Smooth muscle cell (in vitro differentiated cells): Measurements from ENCODE around the gene ASNSD1. TPM values are rescaled to one million over a fixed set of nuclear protein-coding genes. Genes with fewer than 3 reads are reported as not detected.
"Not testable (repeated sequence)": the region's sequence is repeated elsewhere in the genome, so short reads cannot be mapped to it uniquely, and the experiment has no call there.

Source experiments
- DNase-seq: peaks from one replicate; lab custom pipeline; 2025; ENCODE audit not compliant: unreplicated experiment; lab: John Stamatoyannopoulos, UW
- H2AFZ ChIP-seq: fragments of 200-600 bp; sonication (generic); 2 replicates; pipeline ENCODE4 v1.6.0; 2016; ENCODE audit warnings: antibody characterized with exemption, low read depth, mild to moderate bottlenecking
- H3F3A ChIP-seq: fragments of 200-600 bp; sonication (generic); 2 replicates; pipeline ENCODE4 v1.6.0; 2017; ENCODE audit warnings: antibody characterized with exemption, low read depth
- H3K27ac ChIP-seq: fragments of 200-600 bp; sonication (generic); 2 replicates; pipeline ENCODE4 v1.5.1; 2016; ENCODE audit warnings: low read depth, mild to moderate bottlenecking
- H3K27me3 ChIP-seq: fragments of 200-600 bp; sonication (generic); 2 replicates; pipeline ENCODE4 v1.6.1; 2016; ENCODE audit warnings: low read depth, mild to moderate bottlenecking
- H3K36me3 ChIP-seq: fragments of 200-600 bp; sonication (generic); 2 replicates; pipeline ENCODE4 v1.5.1; 2016; ENCODE audit warnings: low read depth
- H3K4me1 ChIP-seq: fragments of 200-600 bp; sonication (generic); 2 replicates; pipeline ENCODE4 v1.5.1; 2016; ENCODE audit warnings: low read depth
- H3K4me2 ChIP-seq: fragments of 200-600 bp; sonication (generic); 2 replicates; pipeline ENCODE4 v1.6.0; 2016; ENCODE audit warnings: mild to moderate bottlenecking
- H3K4me3 ChIP-seq: fragments of 200-600 bp; sonication (generic); 2 replicates; pipeline ENCODE4 v1.5.1; 2016; ENCODE audit warnings: mild to moderate bottlenecking
- H3K79me2 ChIP-seq: fragments of 200-600 bp; sonication (generic); 2 replicates; pipeline ENCODE4 v1.6.0; 2016; ENCODE audit warnings: low read depth, mild to moderate bottlenecking
- H3K9ac ChIP-seq: fragments of 200-600 bp; sonication (generic); 2 replicates; pipeline ENCODE4 v1.6.0; 2016; ENCODE audit warnings: low read depth
- H3K9me3 ChIP-seq: fragments of 200-600 bp; sonication (generic); replicated peaks from 2 replicates; pipeline ENCODE4 v1.5.1; 2016; ENCODE audit warnings: low read depth
- H4K20me1 ChIP-seq: fragments of 200-600 bp; sonication (generic); 2 replicates; pipeline ENCODE4 v1.6.0; 2016; ENCODE audit warnings: low read depth
- CTCF ChIP-seq: fragments of 200-600 bp; sonication (generic); IDR thresholded peaks from 2 replicates; pipeline ENCODE4 v1.5.1; 2017; ENCODE audit warnings: borderline replicate concordance, mild to moderate bottlenecking, antibody characterized with exemption; ENCODE audit not compliant: insufficient read depth, poor library complexity, severe bottlenecking
- WGBS: methylation state at CpG from one replicate; pipeline ENCODE4 v1.1.7; 2016; ENCODE audit warnings: low lambda C conversion rate; 5-methylcytosine and 5-hydroxymethylcytosine counted together
- polyA plus RNA-seq: library from polyadenylated mRNA; unstranded; fragments of >200 nt; fragmentation: Nextera tagmentation; extraction: Ambion mirVana; gene quantifications from 2 replicates; pipeline ENCODE4 v1.2.1, GENCODE V29; 2016
- total RNA-seq: library from RNA; depleted of rRNA; stranded (reverse); fragments of >200 nt; gene quantifications from 2 replicates; pipeline ENCODE4 v1.2.3, GENCODE V29; 2014

ASNSD1 gene
- total and polyA plus RNA-seq, 2 experiments from 2014 or later: 28.3 to 52.4 TPM

- WGBS: 86% methylated on average over 5 of the region's 5 CpGs
These were observed 48.4 kb downstream of the ASNSD1 start for GRCh38 chr2:189709501-189710221.

DNA sequence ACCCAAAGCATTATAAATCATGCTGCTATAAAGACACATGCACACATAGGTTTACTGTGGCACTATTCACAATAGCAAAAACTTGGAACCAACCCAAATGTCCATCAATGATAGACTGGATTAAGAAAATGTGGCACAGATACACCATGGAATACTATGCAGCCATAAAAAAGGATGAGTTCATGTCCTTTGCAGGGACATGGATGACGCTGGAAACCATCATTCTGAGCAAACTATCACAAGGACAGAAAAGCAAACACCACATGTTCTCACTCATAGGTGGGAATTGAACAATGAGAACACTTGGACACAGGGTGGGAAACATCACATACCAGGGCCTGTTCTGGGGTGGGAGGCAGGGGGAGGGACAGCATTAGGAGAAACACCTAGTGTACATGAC, 56.3 kb downstream of the ASNSD1 start:
- H3K36me3 ChIP-seq, H3K4me1 ChIP-seq, H3K27ac ChIP-seq, H3K9ac ChIP-seq, H3K4me2 ChIP-seq, H2AFZ ChIP-seq, H3K27me3 ChIP-seq, H3K4me3 ChIP-seq, DNase-seq, H4K20me1 ChIP-seq, H3K79me2 ChIP-seq, H3K9me3 ChIP-seq, H3F3A ChIP-seq: not testable (repeated sequence)
- WGBS: 90% methylated on average over 1 of the region's 1 CpG

More at GRCh38 chr2:189709501-189710221, 48.4 kb downstream of the ASNSD1 start:
- H3F3A ChIP-seq: no peaks in the 10 kb centered on the region
- H2AFZ ChIP-seq: no peak overlapping the region
- H3K27me3 ChIP-seq: no peaks in the 10 kb centered on the region
- H3K27ac ChIP-seq: no peak overlapping the region
- H4K20me1 ChIP-seq: no peaks in the 10 kb centered on the region
- no peak for TF ChIP-seq CTCF
- H3K4me3 ChIP-seq: no peak overlapping the region
- H3K4me1 ChIP-seq: no peaks in the 10 kb centered on the region
- no peaks in the 10 kb centered on the region for H3K79me2 ChIP-seq
- H3K9ac ChIP-seq: no peak overlapping the region
- H3K36me3 ChIP-seq: no peaks in the 10 kb centered on the region
- no peak overlapping the region for H3K4me2 ChIP-seq
- no peak for DNase-seq
- H3K9me3 ChIP-seq: no peaks in the 10 kb centered on the region

GRCh38 chr2:189719571-189719970, 58.3 kb downstream of the ASNSD1 start:
- H3K4me2 ChIP-seq: no peak overlapping the region
- no peaks in the 10 kb centered on the region for H4K20me1 ChIP-seq
- H2AFZ ChIP-seq: no peak overlapping the region
- no peak overlapping the region for H3K4me3 ChIP-seq
- H3K27me3 ChIP-seq: no peaks in the 10 kb centered on the region
- no peaks in the 10 kb centered on the region for H3K36me3 ChIP-seq
- TF ChIP-seq CTCF: no peak
- H3K9me3 ChIP-seq: no peaks in the 10 kb centered on the region
- no peak overlapping the region for H3K27ac ChIP-seq
- H3K9ac ChIP-seq: no peak overlapping the region
- H3F3A ChIP-seq: no peaks in the 10 kb centered on the region
- 95% methylated on average over 4 of the region's 4 CpGs for WGBS
- no peaks in the 10 kb centered on the region for H3K4me1 ChIP-seq
- DNase-seq: no peak
- no peaks in the 10 kb centered on the region for H3K79me2 ChIP-seq

Other genes starting within 250 kb of the ASNSD1 start
- 63.0 and 67.4 TPM in 2 replicates for gene WDR75, start 220.0 kb upstream of the ASNSD1 start, total RNA-seq
- gene WDR75, start 220.0 kb upstream of the ASNSD1 start, polyA plus RNA-seq: 22.7 and 28.4 TPM in 2 replicates
- 10.5 and 15.2 TPM in 2 replicates for gene SLC40A1, start 80.7 kb upstream of the ASNSD1 start, total RNA-seq
- gene SLC40A1, start 80.7 kb upstream of the ASNSD1 start, polyA plus RNA-seq: 8.7 and 9.1 TPM in 2 replicates
- 1.7 and 17.1 TPM in 2 replicates for gene ANKAR, start 13.2 kb downstream of the ASNSD1 start, total RNA-seq
- gene ANKAR, start 13.2 kb downstream of the ASNSD1 start, polyA plus RNA-seq: 0.89 and 4.2 TPM in 2 replicates
- 6.1 and 16.7 TPM in 2 replicates for gene OSGEPL1, start 101.3 kb downstream of the ASNSD1 start, total RNA-seq
- gene OSGEPL1, start 101.3 kb downstream of the ASNSD1 start, polyA plus RNA-seq: 11.8 and 12.6 TPM in 2 replicates
- gene ORMDL1, start 122.9 kb downstream of the ASNSD1 start, total RNA-seq: 47.3 and 55.7 TPM in 2 replicates
- 60.2 and 66.4 TPM in 2 replicates for gene ORMDL1, start 122.9 kb downstream of the ASNSD1 start, polyA plus RNA-seq
- gene PMS1, start 123.0 kb downstream of the ASNSD1 start, total RNA-seq: 21.9 and 24.8 TPM in 2 replicates
- 11.3 and 12.4 TPM in 2 replicates for gene PMS1, start 123.0 kb downstream of the ASNSD1 start, polyA plus RNA-seq